Stimulated activated CD4-positive, alpha-beta T cell treated with anti-CD3 and anti-CD28 coated beads, Interleukin-12 subunit alpha, Interleukin-12 subunit beta, amount 100 ng/mL, for 24 hours (primary cell): ENCODE measurements around the gene TRMO.

ENCODE experiments used
- DNase-seq, 2 experiments: peaks; one replicate each; pipeline ENCODE4 v3.0.0-alpha.2; 2020; ENCODE audit warnings: low read depth in 2 of 2

Gene TRMO

GRCh38 chr9:97904725-97905124, 17.6 kb downstream of the TRMO start:
- peak in 1 of 2 experiments; percentile 26 for DNase-seq

- no peak for DNase-seq
Observed at GRCh38 chr9:97903177-97903576, 19.1 kb downstream of the TRMO start.

GRCh38 chr9:97900738-97901565, 21.3 kb downstream of the TRMO start:
- DNase-seq: no peak

GRCh38 chr9:97900103-97900737, 22.1 kb downstream of the TRMO start:
- no peak for DNase-seq

GRCh38 chr9:97895695-97896332, 26.5 kb downstream of the TRMO start:
- no peak for DNase-seq

- DNase-seq: no peak
Observed at GRCh38 chr9:97895211-97895610, 27.1 kb downstream of the TRMO start.

GRCh38 chr9:97892421-97892820, 29.9 kb downstream of the TRMO start:
- DNase-seq: no peak

- DNase-seq: no peak
Observed at GRCh38 chr9:97891736-97892135, 30.6 kb downstream of the TRMO start.

- DNase-seq: peak in 1 of 2 experiments; percentile 57
Observed at GRCh38 chr9:97889941-97890887, 32.1 kb downstream of the TRMO start.

- DNase-seq: no peak
Observed at GRCh38 chr9:97880336-97880735, 42.0 kb downstream of the TRMO start.

GRCh38 chr9:97876061-97876460, 46.2 kb downstream of the TRMO start:
- no peak for DNase-seq

GRCh38 chr9:97875111-97875510, 47.2 kb downstream of the TRMO start:
- DNase-seq: no peak

- no peak for DNase-seq
Observed at GRCh38 chr9:97874624-97875023, 47.7 kb downstream of the TRMO start.

GRCh38 chr9:97873882-97874281, 48.4 kb downstream of the TRMO start:
- no peak for DNase-seq

GRCh38 chr9:97873425-97873824, 48.9 kb downstream of the TRMO start:
- no peak for DNase-seq

GRCh38 chr9:97868859-97869258, 53.4 kb downstream of the TRMO start:
- DNase-seq: no peak

- DNase-seq: no peak
Observed at GRCh38 chr9:97866848-97867247, 55.5 kb downstream of the TRMO start.

- no peak for DNase-seq
Observed at GRCh38 chr9:97866300-97866699, 56.0 kb downstream of the TRMO start.

- DNase-seq: no peak
Observed at GRCh38 chr9:97864396-97864795, 57.9 kb downstream of the TRMO start.

GRCh38 chr9:97863314-97863713, 59.0 kb downstream of the TRMO start:
- no peak for DNase-seq

- DNase-seq: no peak
Observed at GRCh38 chr9:97861148-97861475, 61.2 kb downstream of the TRMO start.
